ENCODE results near the gene USPL1.

Gene USPL1

GRCh38 chr13:30652746-30653386, 35.1 kb downstream of the USPL1 start:
- no peak overlapping the region for H3K27ac ChIP-seq
- H3K9ac ChIP-seq = no peak overlapping the region
- H3K4me1 ChIP-seq = no peaks in the 10 kb centered on the region
- no peak overlapping the region for H3K4me2 ChIP-seq
- no peak for TF ChIP-seq Cebpa-rat (IDR thresholded peaks at IDR 0.05)
- H3K27me3 ChIP-seq = no peaks in the 10 kb centered on the region
- peaks cover 39% of the 10 kb centered on the region for H4K20me1 ChIP-seq
- H3K36me3 ChIP-seq = peaks cover 93% of the 10 kb centered on the region
- H3K4me3 ChIP-seq = no peak overlapping the region
- no peaks in the 10 kb centered on the region for H3K9me3 ChIP-seq

- Histone ChIP-seq H3K27ac (no peak overlapping the region), H3K36me3 (peaks cover 91% of the 10 kb centered on the region), H3K9ac (no peak overlapping the region), H4K20me1 (peaks cover 30% of the 10 kb centered on the region), H3K4me3 (no peak overlapping the region), H3K4me2 (no peak overlapping the region), H3K9me3 (no peaks in the 10 kb centered on the region), H3K4me1 (peaks cover 13% of the 10 kb centered on the region), H3K27me3 (no peaks in the 10 kb centered on the region)
- no peak for TF ChIP-seq Cebpa-rat (IDR thresholded peaks at IDR 0.05)
Observed at GRCh38 chr13:30654430-30654829, 36.7 kb downstream of the USPL1 start.

- H3K4me2 ChIP-seq = no peak overlapping the region
- peaks cover 84% of the 10 kb centered on the region for H3K36me3 ChIP-seq
- no peaks in the 10 kb centered on the region for H3K27me3 ChIP-seq
- no peak overlapping the region for H3K9ac ChIP-seq
- no peak overlapping the region for H3K27ac ChIP-seq
- no peak overlapping the region for H3K4me3 ChIP-seq
- H3K9me3 ChIP-seq = peaks cover 8% of the 10 kb centered on the region; the same call in 1 of the 2 replicates
- H4K20me1 ChIP-seq = peaks cover 21% of the 10 kb centered on the region
- no peak for TF ChIP-seq Cebpa-rat (IDR thresholded peaks at IDR 0.05)
- H3K4me1 ChIP-seq = peaks cover 27% of the 10 kb centered on the region
Observed at GRCh38 chr13:30656178-30656577, 38.5 kb downstream of the USPL1 start.

- no peak for TF ChIP-seq Cebpa-rat (IDR thresholded peaks at IDR 0.05)
- peak overlapping the region; percentile 62 for H3K4me2 ChIP-seq
- peaks cover 52% of the 10 kb centered on the region for H3K36me3 ChIP-seq
- H3K4me1 ChIP-seq = peaks cover 54% of the 10 kb centered on the region
- H3K27ac ChIP-seq = peak overlapping the region; percentile 74
- H3K27me3 ChIP-seq = no peaks in the 10 kb centered on the region
- H3K9me3 ChIP-seq = peaks cover 8% of the 10 kb centered on the region; the same call in 1 of the 2 replicates
- H4K20me1 ChIP-seq = no peaks in the 10 kb centered on the region; the same call in 1 of the 2 replicates
- peak overlapping the region; percentile 61 for H3K9ac ChIP-seq
- peak overlapping the region; percentile 31; the same call in 1 of the 2 replicates for H3K4me3 ChIP-seq
Observed at GRCh38 chr13:30659980-30660379, 42.3 kb downstream of the USPL1 start.

- Histone ChIP-seq H3K4me3 (no peak overlapping the region), H3K9me3 (peaks cover 8% of the 10 kb centered on the region; the same call in 1 of the 2 replicates), H3K27me3 (no peaks in the 10 kb centered on the region), H3K36me3 (peaks cover 44% of the 10 kb centered on the region), H3K4me1 (peaks cover 62% of the 10 kb centered on the region), H3K27ac (no peak overlapping the region), H3K9ac (no peak overlapping the region), H4K20me1 (no peaks in the 10 kb centered on the region; the same call in 1 of the 2 replicates), H3K4me2 (no peak overlapping the region)
- no peak for TF ChIP-seq Cebpa-rat (IDR thresholded peaks at IDR 0.05)
Observed at GRCh38 chr13:30660796-30661195, 43.1 kb downstream of the USPL1 start.

- Histone ChIP-seq H3K27me3 (no peaks in the 10 kb centered on the region), H3K4me3 (no peak overlapping the region), H4K20me1 (no peaks in the 10 kb centered on the region; the same call in 1 of the 2 replicates), H3K36me3 (peaks cover 6% of the 10 kb centered on the region), H3K9ac (no peak overlapping the region), H3K4me1 (peaks cover 49% of the 10 kb centered on the region), H3K9me3 (peaks cover 5% of the 10 kb centered on the region; the same call in 1 of the 2 replicates), H3K4me2 (peak overlapping the region; percentile 36; the same call in 1 of the 2 replicates), H3K27ac (no peak overlapping the region)
- TF ChIP-seq Cebpa-rat (IDR thresholded peaks at IDR 0.05) = no peak
Observed at GRCh38 chr13:30664689-30665275, 47.1 kb downstream of the USPL1 start.

- peak overlapping the region; percentile 36 for H3K4me2 ChIP-seq
- TF ChIP-seq Cebpa-rat (IDR thresholded peaks at IDR 0.05) = no peak
Observed at GRCh38 chr13:30665638-30666037, 47.9 kb downstream of the USPL1 start.

GRCh38 chr13:30666113-30666512, 48.4 kb downstream of the USPL1 start:
- Histone ChIP-seq H3K36me3 (no peaks in the 10 kb centered on the region), H4K20me1 (no peaks in the 10 kb centered on the region), H3K27me3 (no peaks in the 10 kb centered on the region), H3K4me1 (peaks cover 39% of the 10 kb centered on the region), H3K27ac (no peak overlapping the region), H3K9ac (no peak overlapping the region), H3K9me3 (no peaks in the 10 kb centered on the region), H3K4me3 (no peak overlapping the region), H3K4me2 (peak overlapping the region; percentile 36; the same call in 1 of the 2 replicates)
- TF ChIP-seq Cebpa-rat (IDR thresholded peaks at IDR 0.05) = no peak

More at GRCh38 chr13:30665638-30666037, 47.9 kb downstream of the USPL1 start:
- Histone ChIP-seq H3K9ac (no peak overlapping the region), H3K27ac (no peak overlapping the region), H3K4me1 (peaks cover 42% of the 10 kb centered on the region), H4K20me1 (no peaks in the 10 kb centered on the region), H3K36me3 (no peaks in the 10 kb centered on the region), H3K9me3 (no peaks in the 10 kb centered on the region), H3K4me3 (no peak overlapping the region), H3K27me3 (no peaks in the 10 kb centered on the region)

GRCh38 chr13:30667014-30667413, 49.3 kb downstream of the USPL1 start:
- no peaks in the 10 kb centered on the region for H3K36me3 ChIP-seq
- H3K4me2 ChIP-seq = no peak overlapping the region
- H3K9me3 ChIP-seq = no peaks in the 10 kb centered on the region
- no peak for TF ChIP-seq Cebpa-rat (IDR thresholded peaks at IDR 0.05)
- H3K27me3 ChIP-seq = no peaks in the 10 kb centered on the region
- no peak overlapping the region for H3K27ac ChIP-seq
- no peak overlapping the region for H3K4me3 ChIP-seq
- no peaks in the 10 kb centered on the region for H4K20me1 ChIP-seq
- no peak overlapping the region for H3K9ac ChIP-seq
- peaks cover 30% of the 10 kb centered on the region for H3K4me1 ChIP-seq

GRCh38 chr13:30668312-30668711, 50.6 kb downstream of the USPL1 start:
- H3K9me3 ChIP-seq = no peaks in the 10 kb centered on the region
- H4K20me1 ChIP-seq = no peaks in the 10 kb centered on the region
- H3K9ac ChIP-seq = no peak overlapping the region
- peaks cover 18% of the 10 kb centered on the region for H3K4me1 ChIP-seq
- H3K27me3 ChIP-seq = no peaks in the 10 kb centered on the region
- no peak overlapping the region for H3K4me3 ChIP-seq
- H3K4me2 ChIP-seq = no peak overlapping the region
- H3K36me3 ChIP-seq = no peaks in the 10 kb centered on the region
- TF ChIP-seq Cebpa-rat (IDR thresholded peaks at IDR 0.05) = no peak
- H3K27ac ChIP-seq = no peak overlapping the region

All from BLaER1 (cell line).